HepG2 (cell line): ENCODE results near the gene NBL1. TPM values are rescaled to one million over a fixed set of nuclear protein-coding genes. Genes with fewer than 3 reads are reported as not detected.

Source experiments
- ATAC-seq: fragments of 200-7000 bp; cut with Tn5 transposase; 3 replicates; pipeline ENCODE4 v1.9.1; 2020; ENCODE audit warnings: mild to moderate bottlenecking, moderate library complexity
- BruUV-seq: library from RNA; stranded (reverse); fragments of 400-500 nt; replicated peaks from 2 replicates; lab custom pipeline; 2021; lab: Mats Ljungman, UMichigan
- CTCF ChIA-PET: fragments of 300-600 bp; formaldehyde crosslinking; extraction: SDS; loops from one replicate; lab custom pipeline; 2021; ENCODE audit warnings: low total read pairs, inconsistent platforms, low intra/inter-chr PET ratio; lab: Yijun Ruan, JAX
- POLR2A ChIA-PET: fragments of 350-600 bp; sonication (Branson Sonifier 250); formaldehyde crosslinking; loops from one replicate; lab custom pipeline; 2020; ENCODE audit warnings: antibody characterized with exemption, inconsistent platforms; lab: Yijun Ruan, JAX
- DNase-seq: peaks from one replicate; pipeline ENCODE4 v3.0.0-alpha.2; 2015; ENCODE audit warnings: low spot score
- FAIRE-seq: peaks from 3 replicates; lab custom pipeline; 2011; peaks lifted over from hg19 to GRCh38; lab: Jason Lieb, UNC
- H2AFZ ChIP-seq: one replicate; pipeline ENCODE4 v1.6.1; 2011; ENCODE audit warnings: low read length, inconsistent platforms
- H3K27ac ChIP-seq: fragments of 300-600 bp; 3 replicates; pipeline ENCODE4 v1.8.0; 2011; ENCODE audit warnings: mixed run types, mild to moderate bottlenecking, mixed read lengths, low read length, inconsistent platforms; ENCODE audit not compliant: insufficient read depth; ENCODE audit errors: extremely low read length
- H3K27me3 ChIP-seq, 2 experiments: fragments of 200-600 bp in 1 of 2; 2 replicates in 1 of 2; 3 replicates in 1 of 2; pipeline versions ENCODE4 v1.6.0 to v1.8.0; 2011; ENCODE audit warnings: low read length in 2 of 2, mild to moderate bottlenecking in 2 of 2, moderate library complexity in 2 of 2, inconsistent platforms in 1 of 2; ENCODE audit not compliant: insufficient read depth in 2 of 2, control insufficient read depth in 1 of 2
- H3K36me3 ChIP-seq, 2 experiments: fragments of 200-600 bp in 1 of 2; replicated peaks in 1 of 2; 2 replicates in 1 of 2; 3 replicates in 1 of 2; pipeline versions ENCODE4 v1.5.1 to v1.8.0; 2011; ENCODE audit warnings: low read length in 2 of 2, inconsistent platforms in 1 of 2; ENCODE audit not compliant: insufficient read depth in 2 of 2, control insufficient read depth in 1 of 2
- H3K4me1 ChIP-seq: 2 replicates; pipeline ENCODE4 v1.5.1; 2012; ENCODE audit warnings: low read length, inconsistent platforms; ENCODE audit not compliant: insufficient read depth
- H3K4me2 ChIP-seq: 2 replicates; pipeline ENCODE4 v1.6.0; 2011; ENCODE audit warnings: low read depth, low read length, inconsistent platforms
- H3K4me3 ChIP-seq, 3 experiments: fragments of 200-600 bp in 1 of 3; sonication (generic), shearing (Covaris generic) in 1 of 3; replicated peaks in 1 of 3; 2 replicates each; pipeline ENCODE4 v1.5.1; 2011 to 2016; ENCODE audit warnings: low read length in 3 of 3, inconsistent platforms in 2 of 3, low read depth in 2 of 3, mild to moderate bottlenecking in 2 of 3, control low read depth in 1 of 3, mixed read lengths in 1 of 3; ENCODE audit not compliant: insufficient read depth in 1 of 3
- H3K79me2 ChIP-seq: one replicate; pipeline ENCODE4 v1.6.1; 2011; ENCODE audit warnings: low read length, inconsistent platforms; ENCODE audit not compliant: insufficient read depth
- H3K9ac ChIP-seq: 2 replicates; pipeline ENCODE4 v1.6.0; 2011; ENCODE audit warnings: mild to moderate bottlenecking, low read depth, low read length, inconsistent platforms; ENCODE audit not compliant: insufficient read depth
- H3K9me3 ChIP-seq: 2 replicates; pipeline ENCODE4 v1.5.1; 2012; ENCODE audit warnings: mild to moderate bottlenecking, low read length
- H4K20me1 ChIP-seq: 2 replicates; pipeline ENCODE4 v1.6.0; 2011; ENCODE audit warnings: inconsistent platforms, mild to moderate bottlenecking, low read length, moderate library complexity; ENCODE audit not compliant: insufficient read depth
- CEBPB ChIP-seq: IDR thresholded peaks from 2 replicates; pipeline ENCODE4 v1.6.1; 2011; ENCODE audit warnings: low read depth, low read length, improper control_type of control experiment, borderline replicate concordance
- CREB3 ChIP-seq: sonication (generic); formaldehyde crosslinking; IDR thresholded peaks from 2 replicates; pipeline ENCODE4 v1.5.0; 2020; ENCODE audit warnings: missing genetic modification reagents
- FOXM1 ChIP-seq: sonication (generic); formaldehyde crosslinking; IDR thresholded peaks from 2 replicates; pipeline ENCODE4 v1.5.0; 2020; ENCODE audit warnings: missing genetic modification reagents
- HNRNPK ChIP-seq: fragments of 200-400 bp; formaldehyde crosslinking; IDR thresholded peaks from 2 replicates; pipeline ENCODE4 v1.6.1; 2018; ENCODE audit warnings: low read length, low read depth, moderate library complexity, mild to moderate bottlenecking; ENCODE audit not compliant: poor library complexity, severe bottlenecking
- KDM5A ChIP-seq: fragments of 200-600 bp; sonication (generic); IDR thresholded peaks from 2 replicates; pipeline ENCODE4 v1.7.0; 2018; ENCODE audit warnings: antibody characterized with exemption, mild to moderate bottlenecking, low read length, borderline replicate concordance
- MAF1 ChIP-seq: sonication (generic); formaldehyde crosslinking; IDR thresholded peaks from 2 replicates; pipeline ENCODE4 v1.5.0; 2020; ENCODE audit warnings: missing genetic modification reagents, borderline replicate concordance
- MEF2D ChIP-seq: sonication (generic); formaldehyde crosslinking; IDR thresholded peaks from 2 replicates; pipeline ENCODE4 v1.5.1; 2020; ENCODE audit warnings: mild to moderate bottlenecking, missing genetic modification reagents
- MTA1 ChIP-seq: sonication (generic); formaldehyde crosslinking; IDR thresholded peaks from 2 replicates; pipeline ENCODE4 v1.4.0; 2020; ENCODE audit warnings: missing genetic modification reagents, mild to moderate bottlenecking, borderline replicate concordance
- NFIB ChIP-seq: sonication (generic); formaldehyde crosslinking; IDR thresholded peaks from 2 replicates; pipeline ENCODE4 v1.9.0; 2021; ENCODE audit warnings: missing genetic modification reagents, mild to moderate bottlenecking, borderline replicate concordance
- SAP130 ChIP-seq: IDR thresholded peaks from 2 replicates; pipeline ENCODE4 v1.6.1; 2016; ENCODE audit warnings: low read depth
- TP53 ChIP-seq: sonication (generic); formaldehyde crosslinking; conservative IDR thresholded peaks from 2 replicates; pipeline ENCODE4 v1.4.0; 2020; ENCODE audit warnings: missing genetic modification reagents
- ZBTB14 ChIP-seq: sonication (generic); formaldehyde crosslinking; IDR thresholded peaks from 2 replicates; pipeline ENCODE4 v1.4.0; 2020; ENCODE audit warnings: missing genetic modification reagents
- whole genome bisulfite sequencing: methylation state at CpG from one replicate; pipeline ENCODE4 v1.1.6; 2017; ENCODE audit warnings: low lambda C conversion rate; 5-methylcytosine and 5-hydroxymethylcytosine counted together
- in situ Hi-C: cut with HindIII; loops from 2 replicates; pipeline ENCODE4 v1.10.0; 2017; ENCODE audit warnings: low pct_unique_long_range_greater_than_20kb; ENCODE audit not compliant: extremely low pct_ligation_motif_present
- intact Hi-C: fragments of 100-400 bp; cut with micrococcal nuclease; formaldehyde crosslinking; loops from one replicate; pipeline ENCODE4 v1.10.0; 2022; ENCODE audit not compliant: unreplicated experiment
- polyA plus RNA-seq, 8 experiments: library from polyadenylated mRNA; depleted of rRNA in 3 of 8; stranded (reverse) in 7 of 8; unstranded in 1 of 8; fragments of >200 nt; fragmentation: Illumina TruSeq in 4 of 8; extraction: Trizol in 4 of 8; gene quantifications; 2 replicates each; pipeline versions ENCODE4 v1.2.1 to v1.2.3, GENCODE V29; 2011 to 2016; ENCODE audit warnings: low read depth in 4 of 8, missing spikeins in 1 of 8, mixed read lengths in 1 of 8; ENCODE audit not compliant: insufficient read depth in 1 of 8
- total RNA-seq, 5 experiments: library from RNA; depleted of rRNA; stranded (reverse); fragments of >200 nt; fragmentation: Illumina TruSeq; extraction: Trizol; gene quantifications; 2 replicates each; pipeline ENCODE4 v1.2.3, GENCODE V29; 2016; ENCODE audit warnings: low read depth in 1 of 5

The NBL1 gene
- total and polyA plus RNA-seq, 2 of the 13 experiments (the other 11 are each of a cell fraction or from before 2014, with no cell fraction given), result 2.7 to 13.8 TPM

- in situ Hi-C loops (no loop called here), intact Hi-C loops (no loop called here)
- CTCF ChIA-PET, result no interaction called here
- Histone ChIP-seq H4K20me1 (no peaks in the 10 kb centered on the region), H3K27ac (no peak overlapping the region), H2AFZ (no peak overlapping the region), H3K27me3 (no peaks in the 10 kb centered on the region), H3K36me3 (no peaks in the 10 kb centered on the region), H3K79me2 (no peaks in the 10 kb centered on the region), H3K4me1 (no peaks in the 10 kb centered on the region), H3K9me3 (no peaks in the 10 kb centered on the region), H3K4me3 (no peak overlapping the region), H3K9ac (no peak overlapping the region), H3K4me2 (no peak overlapping the region)
- 71% methylated on average over 13 of the region's 14 CpGs for WGBS
- POLR2A ChIA-PET, result no interaction called here
- ATAC-seq (no peak), FAIRE-seq (no peak), DNase-seq (no peak)
- BruUV-seq, result no TSS peak
- TF ChIP-seq MTA1 (no peak), MAF1 (CRISPR knock-in tag) (no peak), FOXM1 (CRISPR knock-in tag) (no peak), CEBPB (no peak), KDM5A (no peak), HNRNPK (no peak), NFIB (CRISPR knock-in tag) (no peak)
Observed at GRCh38 chr1:19694298-19694697, 50.2 kb downstream of the NBL1 start.

- Histone ChIP-seq H4K20me1 (no peaks in the 10 kb centered on the region), H3K9me3 (no peaks in the 10 kb centered on the region), H3K79me2 (no peaks in the 10 kb centered on the region), H3K4me2 (no peak overlapping the region), H3K4me3 (no peak overlapping the region), H2AFZ (no peak overlapping the region), H3K9ac (no peak overlapping the region), H3K4me1 (no peaks in the 10 kb centered on the region), H3K27ac (no peak overlapping the region), H3K27me3 (no peaks in the 10 kb centered on the region), H3K36me3 (no peaks in the 10 kb centered on the region)
- DNase-seq (no peak), FAIRE-seq (no peak), ATAC-seq (no peak)
- in situ Hi-C loops, result no loop called here
- ChIA-PET POLR2A (no interaction called here), CTCF (no interaction called here)
- intact Hi-C loops, result no loop called here
- BruUV-seq, result no TSS peak
- whole genome bisulfite sequencing, result 79% methylated on average over 7 of the region's 7 CpGs
- TF ChIP-seq TP53 (CRISPR knock-in tag), result no peak
- TF ChIP-seq MEF2D, result no peak
- no peak for TF ChIP-seq CREB3 (CRISPR knock-in tag)
- no peak for TF ChIP-seq SAP130 (CRISPR knock-in tag)
- no peak for TF ChIP-seq ZBTB14 (CRISPR knock-in tag)
Observed at GRCh38 chr1:19695772-19696171, 51.7 kb downstream of the NBL1 start.
